ACC112 (cell line): ENCODE data around the gene CRK.

Source experiments
- H2AFZ ChIP-seq: fragments of 200-600 bp; sonication (generic); one replicate; pipeline ENCODE4 v1.6.0; 2017; ENCODE audit warnings: antibody characterized with exemption, low read length; ENCODE audit not compliant: unreplicated experiment
- H3K27ac ChIP-seq: fragments of 200-600 bp; sonication (generic); 2 replicates; pipeline ENCODE4 v1.5.1; 2014; ENCODE audit warnings: low read depth, mild to moderate bottlenecking, antibody characterized with exemption, low read length, moderate library complexity
- H3K27me3 ChIP-seq: fragments of 200-600 bp; sonication (generic); 2 replicates; pipeline ENCODE4 v1.6.1; 2014; ENCODE audit warnings: mild to moderate bottlenecking, antibody characterized with exemption, low read length, moderate library complexity, mixed read lengths; ENCODE audit not compliant: insufficient read depth
- H3K36me3 ChIP-seq: fragments of 200-600 bp; sonication (generic); 2 replicates; pipeline ENCODE4 v1.6.1; 2016; ENCODE audit warnings: mild to moderate bottlenecking, antibody characterized with exemption, low read length, moderate library complexity, mixed read lengths; ENCODE audit not compliant: insufficient read depth
- H3K4me1 ChIP-seq: fragments of 200-600 bp; sonication (generic); one replicate; pipeline ENCODE4 v1.6.1; 2016; ENCODE audit warnings: low read length, mixed read lengths; ENCODE audit not compliant: insufficient read depth, unreplicated experiment, control insufficient read depth
- H3K4me3 ChIP-seq: fragments of 200-600 bp; sonication (generic); 2 replicates; pipeline ENCODE4 v1.5.1; 2014; ENCODE audit warnings: mild to moderate bottlenecking, low read depth, low read length
- H3K79me2 ChIP-seq: fragments of 200-600 bp; sonication (generic); one replicate; pipeline ENCODE4 v1.6.0; 2016; ENCODE audit warnings: low read length; ENCODE audit not compliant: control insufficient read depth, unreplicated experiment, insufficient read depth

CRK gene

DNA sequence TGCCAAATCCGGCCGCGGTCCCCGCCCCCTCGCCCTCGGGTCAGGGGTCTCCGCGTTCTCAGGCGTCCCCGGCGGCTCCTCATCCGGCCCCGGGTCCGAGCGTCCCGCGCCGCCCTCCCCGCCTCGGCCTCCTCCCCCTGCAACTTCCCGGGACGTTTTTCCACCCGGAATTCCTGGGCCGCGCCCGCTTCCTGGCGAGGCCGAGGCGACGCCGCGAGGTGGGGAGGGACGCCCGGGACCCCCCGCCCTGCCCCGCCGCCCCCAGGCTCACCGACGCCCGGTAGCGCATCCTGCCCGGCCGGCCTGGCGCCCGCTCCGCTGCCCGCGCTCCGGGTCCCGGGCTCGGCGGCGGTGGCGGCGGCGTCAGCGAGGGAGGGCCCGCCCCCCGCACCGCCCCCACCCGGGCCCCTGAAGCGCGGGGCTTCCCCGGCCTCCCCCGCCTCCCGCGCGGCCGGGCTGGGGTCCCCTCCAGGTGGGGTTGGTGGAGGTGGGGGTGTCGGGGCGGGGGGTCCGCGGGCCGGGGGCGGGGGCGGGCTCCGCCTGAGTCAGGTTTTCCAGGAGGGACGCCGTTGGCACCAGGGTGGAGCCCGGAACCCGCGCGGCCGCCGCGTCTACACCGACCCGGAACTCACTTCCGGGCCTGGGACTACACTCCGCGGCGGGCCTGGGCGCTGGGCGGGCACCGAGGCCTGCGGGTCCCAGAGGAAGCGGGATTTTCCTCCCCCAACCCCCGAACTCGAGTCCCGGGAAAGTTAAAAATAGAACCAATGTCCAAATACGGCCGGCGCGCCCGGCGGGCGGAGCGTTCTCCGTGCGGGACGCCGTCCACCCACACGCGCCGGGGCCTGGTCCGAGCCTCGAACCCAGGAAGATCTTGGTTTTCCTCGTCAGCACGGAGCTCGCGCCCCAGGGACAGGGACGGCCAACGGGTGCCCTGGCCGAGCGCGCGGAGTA is 29.7 kb upstream of the CRK start:
- peak overlapping the region; percentile 50 for H2AFZ ChIP-seq

GRCh38 chr17:1484676-1485422 is 28.8 kb upstream of the CRK start:
- Histone ChIP-seq H3K36me3 (peaks cover 4% of the 10 kb centered on the region; the same call in 1 of the 2 replicates), H3K79me2 (peaks cover 23% of the 10 kb centered on the region), H3K4me1 (peaks cover 15% of the 10 kb centered on the region), H3K27me3 (no peaks in the 10 kb centered on the region), H2AFZ (peak overlapping the region; percentile 50), H3K27ac (peak overlapping the region; percentile 80), H3K4me3 (peak overlapping the region; percentile 98)

More for the DNA sequence above, 29.7 kb upstream of the CRK start:
- peak overlapping the region; percentile 98 for H3K4me3 ChIP-seq
- peaks cover 4% of the 10 kb centered on the region; the same call in 1 of the 2 replicates for H3K36me3 ChIP-seq
- H3K27ac ChIP-seq = peak overlapping the region; percentile 80
- peaks cover 15% of the 10 kb centered on the region for H3K4me1 ChIP-seq
- peaks cover 31% of the 10 kb centered on the region for H3K79me2 ChIP-seq
- no peaks in the 10 kb centered on the region for H3K27me3 ChIP-seq

DNA sequence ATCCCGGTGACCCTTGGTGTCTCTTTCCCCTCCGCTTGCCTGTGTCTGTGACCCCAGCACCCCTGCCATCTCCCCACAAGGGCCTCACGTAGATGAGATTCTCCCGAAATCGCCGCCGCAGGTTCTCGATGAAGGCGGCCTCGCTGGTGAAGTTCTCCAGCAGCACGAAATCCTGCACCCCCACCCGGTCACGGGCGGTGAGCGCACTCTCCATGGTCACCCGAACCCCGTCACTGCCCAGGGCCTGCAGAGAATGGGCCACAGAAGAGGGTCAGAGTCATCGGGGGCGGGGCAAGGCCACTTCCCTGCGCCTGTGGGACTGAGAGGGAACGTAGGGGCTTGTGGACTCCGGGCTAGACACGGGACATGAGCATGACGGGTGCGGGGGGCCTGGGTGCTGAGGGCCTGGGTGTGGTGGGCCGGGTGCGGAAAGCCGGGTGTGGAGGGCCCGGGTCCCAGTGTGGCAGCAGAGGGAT is 28.1 kb upstream of the CRK start:
- Histone ChIP-seq H3K4me3 (peak overlapping the region; percentile 98), H3K79me2 (peaks cover 19% of the 10 kb centered on the region), H2AFZ (no peak overlapping the region), H3K36me3 (peaks cover 4% of the 10 kb centered on the region; the same call in 1 of the 2 replicates), H3K4me1 (peaks cover 14% of the 10 kb centered on the region), H3K27me3 (no peaks in the 10 kb centered on the region), H3K27ac (no peak overlapping the region)

DNA sequence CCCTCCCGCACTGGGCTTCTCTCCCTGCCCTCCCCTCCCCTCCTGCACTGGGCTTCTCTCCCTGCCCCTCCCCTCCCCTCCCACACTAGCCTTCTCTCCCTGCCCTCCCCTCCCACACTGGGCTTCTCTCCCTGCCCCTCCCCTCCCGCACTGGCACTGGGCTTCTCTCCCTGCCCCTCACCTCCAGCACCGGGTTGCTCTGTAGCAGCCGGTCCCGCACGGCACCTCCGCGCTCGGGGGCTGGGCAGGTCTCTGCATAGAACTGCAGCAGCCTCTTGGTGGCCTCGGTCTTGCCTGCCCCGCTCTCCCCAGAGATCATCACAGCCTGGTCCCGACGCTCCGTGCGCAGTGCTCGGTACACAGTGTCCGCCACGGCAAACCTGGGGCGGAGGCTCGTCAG is 26.6 kb upstream of the CRK start:
- H3K79me2 ChIP-seq = peaks cover 15% of the 10 kb centered on the region
- peaks cover 4% of the 10 kb centered on the region; the same call in 1 of the 2 replicates for H3K36me3 ChIP-seq
- no peak overlapping the region for H2AFZ ChIP-seq
- no peaks in the 10 kb centered on the region for H3K27me3 ChIP-seq
- no peak overlapping the region for H3K27ac ChIP-seq
- no peak overlapping the region for H3K4me3 ChIP-seq
- H3K4me1 ChIP-seq = peaks cover 6% of the 10 kb centered on the region

DNA sequence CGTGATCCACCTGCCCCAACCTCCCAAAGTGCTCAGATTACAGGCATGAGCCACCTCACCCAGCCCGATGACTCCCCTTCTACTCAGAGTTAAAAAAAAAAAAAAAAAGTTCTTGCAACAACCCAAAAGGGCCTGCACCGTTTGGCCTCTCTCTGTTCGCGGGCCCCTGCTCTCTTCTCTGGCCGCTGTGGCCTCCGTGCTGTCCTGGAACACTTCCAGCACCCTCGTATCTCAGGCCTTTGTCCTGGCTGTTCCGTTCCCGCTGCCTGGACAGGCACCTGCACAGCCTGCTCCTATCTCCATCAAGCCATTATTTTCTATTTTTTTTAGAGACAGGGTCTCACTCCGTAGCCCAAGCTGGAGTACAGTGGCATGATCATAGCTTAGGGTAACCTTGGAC is 25.7 kb upstream of the CRK start:
- peaks cover 4% of the 10 kb centered on the region; the same call in 1 of the 2 replicates for H3K36me3 ChIP-seq
- H2AFZ ChIP-seq = no peak overlapping the region
- no peaks in the 10 kb centered on the region for H3K27me3 ChIP-seq
- no peak overlapping the region for H3K4me3 ChIP-seq
- peaks cover 15% of the 10 kb centered on the region for H3K79me2 ChIP-seq
- peaks cover 6% of the 10 kb centered on the region for H3K4me1 ChIP-seq
- H3K27ac ChIP-seq = no peak overlapping the region

DNA sequence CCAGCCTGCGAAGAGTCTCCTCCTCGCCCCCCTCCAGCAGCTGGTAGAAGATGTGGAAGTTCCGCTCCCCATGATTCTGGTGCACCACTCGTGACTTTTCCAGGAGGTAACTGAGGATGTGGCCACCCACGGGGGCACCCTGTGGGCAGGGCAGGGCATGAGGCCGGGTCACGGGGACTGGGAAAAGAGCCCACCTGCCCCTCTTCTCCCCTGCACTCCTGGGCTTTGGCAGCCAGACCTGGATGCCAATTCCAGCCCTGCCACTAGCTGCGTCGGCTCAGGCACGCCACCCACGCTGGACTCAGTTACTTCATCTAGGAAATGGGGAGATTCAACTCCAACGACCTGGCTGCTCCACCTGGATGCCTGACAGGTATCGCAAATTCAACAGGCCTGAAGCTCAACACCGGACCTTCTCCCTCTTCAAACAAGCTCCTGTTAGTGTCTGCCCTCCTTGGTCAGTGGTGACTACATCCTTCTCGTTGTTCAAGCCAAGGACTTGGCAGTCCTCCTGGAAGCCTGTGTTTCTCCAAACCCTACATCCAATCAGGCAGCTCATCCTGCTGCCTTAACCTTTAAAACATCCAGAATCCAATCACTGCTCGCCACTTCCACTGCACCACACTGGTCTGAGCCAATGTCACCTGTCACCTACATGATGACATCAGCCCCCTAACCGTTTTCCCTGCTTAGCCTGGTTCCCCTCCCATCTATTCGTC is 24.9 kb upstream of the CRK start:
- no peak overlapping the region for H3K4me3 ChIP-seq
- peaks cover 12% of the 10 kb centered on the region for H3K4me1 ChIP-seq
- H3K36me3 ChIP-seq = peaks cover 4% of the 10 kb centered on the region; the same call in 1 of the 2 replicates
- H3K79me2 ChIP-seq = peaks cover 15% of the 10 kb centered on the region
- no peak overlapping the region for H2AFZ ChIP-seq
- no peaks in the 10 kb centered on the region for H3K27me3 ChIP-seq
- no peak overlapping the region for H3K27ac ChIP-seq

DNA sequence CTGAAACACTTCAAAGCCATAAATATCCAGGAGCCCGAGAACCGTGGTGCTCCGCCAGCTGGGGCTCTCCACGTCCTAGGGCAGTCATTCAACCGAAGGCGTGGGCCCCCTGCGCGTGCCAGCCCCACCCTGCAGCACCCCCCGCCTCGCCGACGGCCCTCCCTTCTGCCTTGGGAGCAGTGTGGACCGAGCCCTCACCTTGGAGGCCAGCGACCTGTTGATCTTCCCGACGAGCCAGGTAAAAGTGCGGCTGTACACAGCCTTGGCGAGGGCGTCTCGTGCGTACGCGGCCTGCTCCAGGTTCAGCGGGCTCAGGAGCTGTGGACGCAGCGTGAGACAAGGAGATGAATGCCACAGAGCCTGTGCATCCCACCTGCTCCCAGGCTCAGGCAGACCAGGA is 22.4 kb upstream of the CRK start:
- H2AFZ ChIP-seq = no peak overlapping the region
- H3K36me3 ChIP-seq = peaks cover 9% of the 10 kb centered on the region; the same call in 1 of the 2 replicates
- H3K4me3 ChIP-seq = no peak overlapping the region
- H3K79me2 ChIP-seq = no peaks in the 10 kb centered on the region
- no peak overlapping the region for H3K27ac ChIP-seq
- H3K27me3 ChIP-seq = no peaks in the 10 kb centered on the region
- H3K4me1 ChIP-seq = peaks cover 6% of the 10 kb centered on the region

GRCh38 chr17:1475321-1475854 is 19.4 kb upstream of the CRK start:
- Histone ChIP-seq H3K36me3 (peaks cover 4% of the 10 kb centered on the region; the same call in 1 of the 2 replicates), H3K27ac (no peak overlapping the region), H3K27me3 (no peaks in the 10 kb centered on the region), H2AFZ (no peak overlapping the region), H3K4me3 (no peak overlapping the region), H3K79me2 (no peaks in the 10 kb centered on the region), H3K4me1 (peaks cover 6% of the 10 kb centered on the region)

DNA sequence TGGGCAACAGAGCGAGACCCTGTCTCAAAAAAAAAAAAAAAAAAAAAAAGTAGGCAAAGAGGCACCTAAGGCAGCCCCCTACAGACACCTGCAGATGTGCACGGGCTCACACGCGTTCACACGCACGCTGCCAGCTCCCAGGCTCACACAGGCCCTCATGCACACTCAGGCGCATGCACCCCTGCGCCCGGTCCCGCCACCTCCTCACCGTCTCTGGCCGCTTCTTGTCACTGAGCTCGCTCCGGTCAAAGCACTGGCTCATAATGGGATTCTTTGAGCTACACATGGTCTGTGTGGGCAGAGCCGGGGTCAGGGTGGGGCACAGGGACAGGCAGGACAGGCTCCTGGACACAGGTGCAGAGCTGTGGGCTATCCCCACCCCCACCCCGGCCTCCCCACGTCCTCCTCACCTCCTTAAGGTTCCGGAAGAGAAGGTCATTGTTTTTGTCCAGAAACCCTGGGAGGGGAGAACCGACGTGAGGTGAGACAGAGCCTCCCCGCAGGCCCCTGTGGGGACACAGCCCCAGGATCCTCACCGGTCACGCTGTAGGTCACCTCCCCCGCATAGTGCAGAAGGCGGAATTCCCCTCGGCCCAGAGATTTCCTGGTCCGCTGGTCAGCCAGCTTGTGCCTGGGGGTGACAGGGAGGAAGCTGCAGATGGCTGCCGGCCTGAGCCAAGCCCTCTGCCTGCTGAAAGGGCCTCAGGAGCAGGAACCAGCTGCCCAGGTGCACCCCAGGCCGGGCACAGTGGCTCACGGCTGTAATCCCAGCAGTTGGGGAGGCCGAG is 18.6 kb upstream of the CRK start:
- no peak overlapping the region for H2AFZ ChIP-seq
- no peaks in the 10 kb centered on the region for H3K79me2 ChIP-seq
- peaks cover 4% of the 10 kb centered on the region; the same call in 1 of the 2 replicates for H3K36me3 ChIP-seq
- peaks cover 6% of the 10 kb centered on the region for H3K4me1 ChIP-seq
- no peak overlapping the region for H3K27ac ChIP-seq
- H3K27me3 ChIP-seq = no peaks in the 10 kb centered on the region
- H3K4me3 ChIP-seq = no peak overlapping the region
